AG09319 (cell line): ENCODE measurements around the gene MGLL.

ENCODE experiments used
- DNase-seq: peaks from one replicate; pipeline ENCODE4 v3.0.0-alpha.2; 2010; ENCODE audit warnings: low read depth; ENCODE audit errors: extremely low read depth
- TF ChIP-seq, protein P1 (sequence below): IDR thresholded peaks from 2 replicates; pipeline ENCODE4 v1.5.1; 2011; ENCODE audit warnings: low read depth, mild to moderate bottlenecking, inconsistent platforms, low read length, moderate library complexity

The MGLL gene

DNA sequence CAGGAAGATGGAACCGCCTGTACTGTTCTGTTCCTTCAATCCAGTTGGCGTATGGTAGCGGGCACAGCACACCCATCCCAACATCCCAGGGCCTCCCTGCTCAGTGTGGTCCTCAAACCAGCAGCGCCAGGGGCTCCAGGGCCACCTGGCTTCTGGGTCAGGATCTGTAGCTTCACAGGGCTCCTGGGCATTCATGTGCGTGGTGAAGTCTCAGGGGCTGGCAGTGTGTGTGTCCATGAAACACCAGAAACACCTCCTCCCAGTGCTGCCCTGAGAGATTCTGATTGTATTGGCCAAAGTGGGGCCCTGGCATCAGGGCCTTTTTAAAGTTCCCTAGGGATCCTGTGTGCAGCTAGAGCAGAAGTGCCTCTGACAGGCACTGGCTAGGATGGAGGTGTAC is 107.4 kb downstream of the MGLL start:
- no peak for DNase-seq
- TF ChIP-seq, protein P1, sequence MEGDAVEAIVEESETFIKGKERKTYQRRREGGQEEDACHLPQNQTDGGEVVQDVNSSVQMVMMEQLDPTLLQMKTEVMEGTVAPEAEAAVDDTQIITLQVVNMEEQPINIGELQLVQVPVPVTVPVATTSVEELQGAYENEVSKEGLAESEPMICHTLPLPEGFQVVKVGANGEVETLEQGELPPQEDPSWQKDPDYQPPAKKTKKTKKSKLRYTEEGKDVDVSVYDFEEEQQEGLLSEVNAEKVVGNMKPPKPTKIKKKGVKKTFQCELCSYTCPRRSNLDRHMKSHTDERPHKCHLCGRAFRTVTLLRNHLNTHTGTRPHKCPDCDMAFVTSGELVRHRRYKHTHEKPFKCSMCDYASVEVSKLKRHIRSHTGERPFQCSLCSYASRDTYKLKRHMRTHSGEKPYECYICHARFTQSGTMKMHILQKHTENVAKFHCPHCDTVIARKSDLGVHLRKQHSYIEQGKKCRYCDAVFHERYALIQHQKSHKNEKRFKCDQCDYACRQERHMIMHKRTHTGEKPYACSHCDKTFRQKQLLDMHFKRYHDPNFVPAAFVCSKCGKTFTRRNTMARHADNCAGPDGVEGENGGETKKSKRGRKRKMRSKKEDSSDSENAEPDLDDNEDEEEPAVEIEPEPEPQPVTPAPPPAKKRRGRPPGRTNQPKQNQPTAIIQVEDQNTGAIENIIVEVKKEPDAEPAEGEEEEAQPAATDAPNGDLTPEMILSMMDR = no peak

DNA sequence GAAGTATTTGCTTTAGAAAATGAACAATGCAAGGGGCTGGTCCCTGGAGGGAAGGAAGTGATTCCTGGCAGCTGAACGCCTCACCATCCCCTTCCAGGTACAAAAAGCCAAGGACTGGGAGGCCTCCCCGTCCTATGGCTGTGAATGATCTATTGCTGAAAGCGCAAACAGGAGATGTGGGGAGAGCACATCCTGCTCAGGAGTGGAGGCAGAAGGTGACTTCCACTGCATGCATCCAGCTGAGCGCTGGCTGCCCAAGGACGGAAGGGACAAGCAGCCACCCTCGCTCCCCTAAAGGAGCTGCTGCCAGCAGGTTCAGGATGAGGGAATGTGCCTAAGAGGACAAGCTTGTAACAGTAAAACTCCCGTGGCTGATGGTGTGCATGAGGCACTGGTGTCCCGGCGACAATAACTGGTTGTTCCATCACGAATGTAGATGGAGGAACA is 108.2 kb downstream of the MGLL start:
- DNase-seq = no peak
- TF ChIP-seq, protein P1 = no peak

DNA sequence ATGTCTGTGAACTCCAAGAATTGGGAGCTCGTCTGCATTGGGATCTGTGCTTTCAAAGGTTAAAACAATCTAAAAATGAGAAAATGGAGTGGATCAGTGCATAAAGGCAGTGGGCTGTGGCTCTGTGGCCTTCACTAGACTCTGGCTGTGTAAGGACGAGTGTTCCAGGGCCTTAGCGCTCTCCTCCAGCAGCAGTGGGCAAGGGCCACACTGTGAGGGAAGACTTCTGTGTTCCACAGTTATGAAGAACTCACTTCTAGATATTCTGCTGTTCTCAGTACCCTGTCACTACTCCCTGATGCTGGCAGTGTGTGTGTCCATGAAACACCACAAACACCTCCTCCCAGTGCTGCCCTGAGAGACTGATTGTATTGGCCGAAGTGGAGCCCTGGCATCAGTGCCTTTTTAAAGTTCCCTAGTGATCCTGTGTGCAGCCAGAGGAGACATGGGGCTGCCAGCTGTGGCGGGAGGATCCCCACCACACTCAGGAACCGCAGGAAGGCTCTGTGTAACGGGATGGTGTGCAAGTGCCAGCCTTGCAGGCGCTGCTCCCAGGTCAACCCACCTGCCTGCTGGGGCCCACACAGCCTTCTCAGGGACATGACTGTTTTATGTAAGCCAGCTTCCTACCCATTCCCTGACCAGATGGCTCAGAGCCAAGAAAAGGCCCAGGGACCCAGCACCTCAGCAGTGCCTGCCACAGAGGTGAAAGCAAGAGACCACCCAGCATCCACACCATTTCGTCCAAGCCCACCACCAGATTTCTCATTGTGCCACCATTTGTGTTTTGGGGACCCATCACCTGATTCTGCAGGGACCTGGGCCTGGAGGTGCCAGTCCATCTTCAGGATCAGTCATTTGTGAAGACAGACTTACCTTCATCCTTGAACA is 109.2 kb downstream of the MGLL start:
- TF ChIP-seq, protein P1 = no peak
- no peak for DNase-seq

DNA sequence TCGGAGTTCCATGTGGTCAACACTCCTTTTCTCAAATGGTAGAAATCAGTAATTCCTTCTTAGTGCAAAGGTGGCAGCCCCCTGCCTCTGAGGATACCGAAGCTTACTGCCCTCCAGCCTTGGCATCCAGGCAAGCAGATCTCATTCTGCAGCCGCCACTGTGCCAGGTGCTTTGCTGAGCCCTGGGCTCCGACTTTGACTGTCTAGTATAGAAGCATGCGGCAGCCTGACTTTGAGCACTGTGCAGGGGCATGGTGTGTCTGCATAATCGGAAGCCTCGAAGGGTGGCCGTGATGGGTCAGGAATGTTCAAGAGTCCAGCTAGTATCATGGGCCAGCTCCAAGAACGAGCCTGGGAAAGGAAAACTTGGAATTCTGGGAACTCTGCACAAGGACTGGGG is 109.9 kb downstream of the MGLL start:
- TF ChIP-seq, protein P1 = no peak
- DNase-seq = no peak

DNA sequence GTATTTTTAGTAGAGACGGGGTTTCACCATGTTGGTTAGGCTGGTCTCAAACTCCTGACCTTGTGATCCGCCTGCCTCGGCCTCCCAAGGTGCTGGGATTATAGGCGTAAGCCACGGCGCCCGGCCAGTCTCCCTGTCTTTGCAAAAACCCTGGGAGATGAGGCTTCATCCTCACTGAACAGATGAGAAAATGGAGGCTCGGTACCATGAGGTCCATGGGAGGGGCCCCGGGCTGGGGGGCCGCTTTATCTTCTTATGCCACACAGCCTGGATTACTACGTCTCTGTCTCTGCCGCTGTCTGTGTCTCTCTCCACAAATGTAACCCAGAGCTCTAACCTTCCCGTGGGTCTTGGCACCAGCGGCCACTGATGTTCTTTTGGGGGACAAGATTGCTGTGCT is 110.4 kb downstream of the MGLL start:
- DNase-seq = no peak
- TF ChIP-seq, protein P1 = no peak

DNA sequence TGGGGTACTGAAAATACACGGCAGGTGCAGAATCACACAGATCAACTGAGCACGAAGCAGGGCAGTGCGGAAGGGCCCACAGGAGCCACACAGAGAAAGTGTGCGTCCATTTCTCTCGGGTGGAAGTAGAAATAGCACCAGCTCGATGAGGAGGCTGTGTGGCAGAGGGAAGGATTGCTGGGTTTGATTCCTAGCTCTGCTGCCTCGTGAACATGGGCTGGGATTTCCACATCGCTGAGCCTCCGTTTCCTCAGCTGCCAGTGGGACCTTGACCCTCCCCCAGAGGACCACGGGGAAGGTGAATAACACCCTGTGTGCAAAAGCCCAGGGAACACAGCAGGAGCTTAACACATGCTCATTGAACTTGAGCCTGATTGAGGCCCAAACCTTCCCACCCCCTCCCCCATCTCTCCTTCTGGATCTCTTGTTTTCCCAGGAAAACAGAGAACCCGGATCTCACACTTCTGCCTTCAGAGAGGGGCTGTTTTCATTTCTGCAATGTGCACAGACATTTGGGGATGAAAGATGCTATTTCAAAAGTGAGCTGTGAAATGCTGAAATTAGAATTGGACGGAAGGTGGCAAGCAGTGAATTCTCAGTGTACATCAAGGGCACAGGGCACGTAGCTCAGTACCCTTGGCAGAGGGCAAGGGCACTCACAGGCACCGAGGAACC is 111.2 kb downstream of the MGLL start:
- DNase-seq = no peak
- TF ChIP-seq, protein P1 = no peak
